GM18873 (cell line): Measurements from ENCODE around the gene SEC22C.

Source experiments
- ATAC-seq: cut with Tn5 transposase; IDR thresholded peaks from one replicate; pipeline ENCODE4 v1.9.1; 2021; ENCODE audit warnings: mild to moderate bottlenecking, moderate library complexity, moderate number of reproducible peaks; ENCODE audit not compliant: unreplicated experiment, low FRiP score

The SEC22C gene

DNA sequence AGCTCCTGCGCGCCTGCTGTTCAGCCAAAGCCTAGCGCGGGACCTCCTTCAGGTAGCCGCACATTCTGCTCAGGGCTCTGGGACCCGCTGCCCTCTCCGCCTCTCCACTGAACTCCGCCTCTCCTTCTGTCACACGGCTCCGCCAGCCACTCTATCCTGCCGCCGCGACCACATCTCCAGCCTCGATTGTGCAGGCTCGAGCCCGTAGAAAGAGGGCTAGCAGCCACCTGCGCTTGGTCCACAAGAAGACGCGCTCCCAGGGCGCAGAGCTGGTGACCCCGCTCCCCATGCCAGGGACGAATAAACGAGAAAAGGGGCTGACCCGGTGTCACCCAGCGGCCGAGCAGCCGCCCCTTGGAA is 80.5 kb downstream of the SEC22C start:
- no peak for ATAC-seq

DNA sequence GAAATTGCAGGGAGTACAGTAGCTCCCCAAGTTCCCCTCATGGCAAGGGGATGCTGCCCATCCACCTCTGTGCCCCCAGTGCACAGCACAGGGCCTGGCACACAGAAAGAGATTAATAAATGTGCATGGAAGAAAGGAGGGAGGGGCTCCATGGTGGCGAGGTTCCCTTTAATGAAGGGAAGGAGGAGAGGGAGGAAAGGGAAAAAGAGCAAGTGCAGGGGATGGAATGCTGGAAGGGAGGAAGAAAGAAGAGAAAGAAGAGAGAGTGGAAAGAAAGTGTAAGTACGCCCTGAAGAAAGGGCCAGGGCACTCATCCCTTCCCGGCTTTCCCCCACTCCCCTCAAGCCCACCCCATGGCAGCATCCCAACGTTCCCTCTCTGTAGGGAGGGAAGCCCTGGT is 80.9 kb downstream of the SEC22C start:
- no peak for ATAC-seq

DNA sequence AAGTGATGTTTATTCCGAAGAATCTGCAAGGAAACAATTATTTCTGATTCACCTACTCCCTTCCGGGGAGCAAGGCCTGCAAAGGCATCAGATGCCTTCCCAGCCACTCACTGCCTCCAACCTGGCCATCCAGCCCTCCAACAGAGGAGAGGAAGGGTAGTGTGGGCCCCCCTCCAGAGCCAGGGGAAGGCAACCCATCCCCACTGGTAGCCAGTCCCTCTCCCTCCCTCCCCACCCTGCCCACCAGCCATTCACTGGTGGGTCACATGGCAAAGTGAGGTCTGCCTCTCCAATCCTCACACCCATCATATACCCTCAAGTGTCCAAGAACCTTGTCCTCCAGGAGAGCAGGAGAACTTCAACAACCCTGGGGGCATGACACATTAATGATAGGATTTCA is 81.7 kb downstream of the SEC22C start:
- no peak for ATAC-seq

DNA sequence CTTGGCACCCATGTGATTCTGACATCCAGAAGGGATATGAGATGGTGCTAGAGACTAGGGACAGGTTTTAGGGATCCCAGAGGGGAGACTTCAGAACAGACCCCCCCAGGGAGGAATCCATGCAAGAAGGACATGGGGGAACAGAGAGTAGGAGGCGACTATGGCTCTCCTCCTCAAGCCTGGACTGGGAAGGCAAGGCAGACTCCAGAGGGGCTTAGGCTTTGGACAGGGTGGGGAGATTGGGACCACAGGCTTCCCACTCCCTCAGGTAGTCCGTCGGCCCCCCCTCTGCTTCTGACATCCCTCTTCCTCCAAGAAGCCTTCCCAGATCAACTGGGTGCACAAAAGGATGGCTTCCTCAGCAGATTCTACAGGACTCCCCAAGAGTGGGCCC is 82.3 kb downstream of the SEC22C start:
- no peak for ATAC-seq

DNA sequence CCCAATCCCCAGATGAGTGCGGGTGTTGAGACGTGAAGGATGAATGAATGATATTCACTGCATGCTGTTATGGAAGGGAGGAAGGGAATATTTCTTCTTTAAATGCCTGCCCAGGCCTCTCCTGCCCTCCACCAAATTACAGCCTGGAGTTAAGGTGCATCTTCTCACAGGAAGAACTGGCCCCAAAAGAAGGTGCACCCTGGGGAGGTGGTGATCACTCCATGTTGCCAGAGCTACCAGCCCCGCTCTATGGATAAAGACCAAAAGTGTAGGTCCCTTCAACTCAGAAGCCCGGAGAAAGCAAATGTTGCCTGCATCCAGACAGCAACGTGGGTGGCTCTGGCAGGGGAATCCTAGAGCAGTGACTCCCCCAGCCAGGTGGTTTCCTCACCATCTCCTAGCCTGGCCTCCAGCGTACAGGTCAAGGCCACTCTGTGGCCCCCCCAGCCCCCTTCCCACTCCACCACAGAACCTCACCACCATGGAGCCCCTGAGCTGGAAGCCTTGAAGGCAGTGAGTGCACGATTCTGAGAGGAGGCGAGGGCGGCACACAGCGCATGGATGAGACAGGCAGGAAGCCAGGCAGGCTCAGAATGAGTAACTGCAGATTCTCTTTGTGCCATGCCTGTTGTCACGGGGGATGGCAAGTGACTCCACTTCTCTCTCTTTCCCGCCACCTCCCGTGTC is 82.8 kb downstream of the SEC22C start:
- no peak for ATAC-seq

DNA sequence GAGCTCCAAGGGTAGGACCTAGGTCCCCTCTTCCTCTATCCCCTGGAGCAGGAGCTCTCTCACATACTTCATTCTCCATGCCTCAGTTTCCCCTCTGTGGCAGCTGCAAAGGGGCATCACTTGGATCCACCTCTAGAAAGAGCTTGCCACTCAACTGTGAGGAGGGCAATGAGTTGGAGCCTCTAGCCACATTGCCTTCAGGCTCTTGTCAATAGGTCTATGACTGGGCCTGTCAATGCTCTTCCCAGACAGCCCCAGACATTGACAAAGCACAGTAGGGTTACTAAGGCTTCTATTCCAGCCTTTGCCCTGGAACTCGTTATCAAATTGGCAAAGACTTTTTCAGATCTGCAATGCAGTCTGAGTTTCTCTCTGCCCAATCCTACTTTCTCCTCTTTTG is 83.7 kb downstream of the SEC22C start:
- ATAC-seq, result no peak
